HL-60/S4 treated with retinoic acid at 250 ng/mL for 4 days and 3 days (cell line): ENCODE results near the gene MT1A.

Experiments
- in situ Hi-C: fragments of 300-500 bp; cut with MboI; formaldehyde crosslinking; loops from 2 replicates; pipeline ENCODE4 v1.7.0; 2022; ENCODE audit warnings: low sequenced_read_pairs

The MT1A gene

GRCh38 chr16:56630134-56630533 lies 8.3 kb upstream of the MT1A start:
- in situ Hi-C loops = no loop called here

- in situ Hi-C loops = no loop called here
Measured at GRCh38 chr16:56631197-56631596, 7.3 kb upstream of the MT1A start.

- in situ Hi-C loops = no loop called here
Measured at GRCh38 chr16:56631832-56632155, 6.7 kb upstream of the MT1A start.

GRCh38 chr16:56632156-56632847 lies 6.2 kb upstream of the MT1A start, which contains the start of gene MT1M:
TSS of gene MT1M (plus strand) at chr16:56632659. CDS start at chr16:56632732, 73 bp downstream.
- in situ Hi-C loops = no loop called here

- in situ Hi-C loops = no loop called here
Measured at GRCh38 chr16:56632848-56633365, 5.6 kb upstream of the MT1A start.

GRCh38 chr16:56633535-56633934 lies 4.9 kb upstream of the MT1A start:
- in situ Hi-C loops = no loop called here

- in situ Hi-C loops = no loop called here
Measured at GRCh38 chr16:56634715-56635440, 3.6 kb upstream of the MT1A start.

GRCh38 chr16:56635441-56635967 lies 3.0 kb upstream of the MT1A start:
- in situ Hi-C loops = no loop called here

- in situ Hi-C loops = no loop called here
Measured at GRCh38 chr16:56636616-56637413, 1.7 kb upstream of the MT1A start.

- in situ Hi-C loops = no loop called here
Measured at GRCh38 chr16:56639045-56639444, 579 bp downstream of the MT1A start.

- in situ Hi-C loops = no loop called here
Measured at GRCh38 chr16:56640076-56640475, 1.6 kb downstream of the MT1A start.

GRCh38 chr16:56641166-56641565 lies 2.7 kb downstream of the MT1A start:
- in situ Hi-C loops = no loop called here

- in situ Hi-C loops = no loop called here
Measured at GRCh38 chr16:56643080-56643778, 4.8 kb downstream of the MT1A start.

- in situ Hi-C loops = no loop called here
Measured at GRCh38 chr16:56643833-56644232, 5.4 kb downstream of the MT1A start.

- in situ Hi-C loops = no loop called here
Measured at GRCh38 chr16:56645311-56645710, 6.8 kb downstream of the MT1A start.

GRCh38 chr16:56645838-56646237 lies 7.4 kb downstream of the MT1A start:
- in situ Hi-C loops = no loop called here

- in situ Hi-C loops = no loop called here
Measured at GRCh38 chr16:56647641-56648431, 9.4 kb downstream of the MT1A start.

- in situ Hi-C loops = no loop called here
Measured at GRCh38 chr16:56649271-56649670, 10.8 kb downstream of the MT1A start.

- in situ Hi-C loops = no loop called here
Measured at GRCh38 chr16:56649820-56650219, 11.4 kb downstream of the MT1A start.

GRCh38 chr16:56651586-56651985 lies 13.1 kb downstream of the MT1A start, which contains the start of gene MT1B:
TSS of gene MT1B (plus strand) at chr16:56651886. CDS start at chr16:56651954, 68 bp downstream.
- in situ Hi-C loops = no loop called here
